LNCaP clone FGC (cell line): ENCODE data around the gene NRXN3.

Experiments used
- DNase-seq: peaks from one replicate; pipeline ENCODE4 v3.0.0-alpha.2; 2011; ENCODE audit warnings: low read depth
- H3K4me3 ChIP-seq: 2 replicates; pipeline ENCODE4 v1.5.1; 2011; ENCODE audit warnings: mild to moderate bottlenecking, low read depth, low read length, control low read depth
- CTCF ChIP-seq: IDR thresholded peaks from 2 replicates; pipeline ENCODE4 v1.5.1; 2012; ENCODE audit warnings: mild to moderate bottlenecking; ENCODE audit not compliant: control insufficient read depth, insufficient read depth; ENCODE audit errors: extremely low read depth

NRXN3 gene

GRCh38 chr14:79701371-79701770, 1531.2 kb downstream of the NRXN3 start:
- no peak for DNase-seq
- no peak overlapping the region for H3K4me3 ChIP-seq
- no peak for TF ChIP-seq CTCF

- no peak for TF ChIP-seq CTCF
- no peak for DNase-seq
- H3K4me3 ChIP-seq, result no peak overlapping the region
These were observed 1532.0 kb downstream of the NRXN3 start for GRCh38 chr14:79702197-79702596.

- DNase-seq, result no peak
- no peak overlapping the region for H3K4me3 ChIP-seq
- no peak for TF ChIP-seq CTCF
These were observed 1533.0 kb downstream of the NRXN3 start for GRCh38 chr14:79703209-79703608.

GRCh38 chr14:79704041-79704807, 1534.1 kb downstream of the NRXN3 start:
- no peak overlapping the region for H3K4me3 ChIP-seq
- DNase-seq, result no peak
- no peak for TF ChIP-seq CTCF

GRCh38 chr14:79705126-79705894, 1535.1 kb downstream of the NRXN3 start:
- TF ChIP-seq CTCF, result no peak
- H3K4me3 ChIP-seq, result no peak overlapping the region
- DNase-seq, result no peak

- DNase-seq, result no peak
- no peak overlapping the region for H3K4me3 ChIP-seq
- TF ChIP-seq CTCF, result no peak
These were observed 1536.2 kb downstream of the NRXN3 start for GRCh38 chr14:79706382-79706781.
